Mucosa of stomach (tissue), 1 donor: Measurements from ENCODE around the gene RALGPS1.

Source experiments
- H3K27me3 ChIP-seq: one replicate; pipeline ENCODE4 v1.7.0; 2013; ENCODE audit warnings: mild to moderate bottlenecking, low read length; ENCODE audit not compliant: control insufficient read depth, insufficient read depth
- H3K36me3 ChIP-seq: one replicate; pipeline ENCODE4 v1.7.0; 2013; ENCODE audit warnings: low read length; ENCODE audit not compliant: control insufficient read depth, insufficient read depth
- H3K4me1 ChIP-seq: one replicate; pipeline ENCODE4 v1.7.0; 2013; ENCODE audit warnings: mild to moderate bottlenecking, low read length; ENCODE audit not compliant: control insufficient read depth, insufficient read depth
- H3K4me3 ChIP-seq: one replicate; pipeline ENCODE4 v1.7.0; 2013; ENCODE audit warnings: low read length
- H3K9ac ChIP-seq: one replicate; pipeline ENCODE4 v1.7.0; 2013; ENCODE audit warnings: mild to moderate bottlenecking, low read length, moderate library complexity
- H3K9me3 ChIP-seq: one replicate; pipeline ENCODE4 v1.7.0; 2013; ENCODE audit warnings: mild to moderate bottlenecking, low read length, moderate library complexity; ENCODE audit not compliant: control insufficient read depth
- donor health status: Pancreatic carcinoma.

RALGPS1 gene

DNA sequence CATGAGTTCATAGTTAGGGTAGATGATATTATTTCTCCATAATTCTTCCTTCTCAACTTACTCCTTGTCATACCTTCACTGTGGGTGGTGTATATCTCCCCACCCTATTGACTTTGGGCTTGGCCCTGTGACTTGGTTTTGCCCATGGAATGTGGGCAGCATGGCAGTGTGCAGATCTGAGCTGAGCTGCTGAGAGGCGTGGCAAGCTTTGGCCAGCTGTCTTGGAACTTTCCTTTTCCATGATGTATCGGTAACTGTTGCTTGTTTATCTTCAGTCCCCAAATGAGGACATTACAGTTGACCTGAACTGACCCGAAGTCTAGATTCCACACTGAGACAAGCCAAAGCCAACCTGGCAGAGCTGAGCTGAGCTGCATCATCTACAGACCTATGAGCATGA is 70.4 kb downstream of the RALGPS1 start:
- H3K36me3 ChIP-seq: no peaks in the 10 kb centered on the region
- H3K4me3 ChIP-seq: no peak overlapping the region

DNA sequence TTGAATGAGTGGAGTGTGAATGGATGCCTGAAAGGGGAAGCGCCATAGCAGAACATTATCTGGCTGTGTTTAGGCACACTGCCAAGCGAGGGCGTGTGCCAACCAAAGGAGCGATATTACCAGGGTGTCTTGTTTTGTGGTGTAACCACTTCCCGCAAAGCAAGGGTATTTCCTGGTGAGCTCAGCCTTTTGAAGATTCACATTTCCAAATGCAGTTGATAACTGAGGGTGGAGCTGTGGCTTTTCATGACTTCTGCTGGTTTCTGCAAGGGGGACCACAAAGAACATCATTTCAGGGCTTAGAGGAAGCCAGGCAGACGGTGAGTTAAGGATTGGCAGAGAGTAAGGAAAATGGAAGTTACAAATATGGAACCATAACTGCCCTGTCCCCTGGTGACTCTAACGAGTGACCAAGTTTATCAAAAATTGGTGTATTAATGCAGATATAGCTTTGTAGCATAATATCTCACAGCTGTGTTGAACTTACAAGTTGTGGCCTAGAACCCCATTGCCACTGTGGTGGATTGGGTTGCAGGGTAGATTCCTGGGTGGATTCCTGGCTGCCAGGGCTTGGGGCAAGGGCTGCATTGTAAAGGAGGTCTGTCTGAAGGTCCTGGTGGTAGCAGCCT is 71.4 kb downstream of the RALGPS1 start:
- Histone ChIP-seq H3K4me3 (no peak overlapping the region), H3K9ac (no peak overlapping the region), H3K9me3 (no peaks in the 10 kb centered on the region), H3K36me3 (no peaks in the 10 kb centered on the region), H3K4me1 (peaks cover 40% of the 10 kb centered on the region), H3K27me3 (no peaks in the 10 kb centered on the region)

More for the DNA sequence above, 70.4 kb downstream of the RALGPS1 start:
- H3K27me3 ChIP-seq: no peaks in the 10 kb centered on the region
- peaks cover 40% of the 10 kb centered on the region for H3K4me1 ChIP-seq
- no peaks in the 10 kb centered on the region for H3K9me3 ChIP-seq
- no peak overlapping the region for H3K9ac ChIP-seq

DNA sequence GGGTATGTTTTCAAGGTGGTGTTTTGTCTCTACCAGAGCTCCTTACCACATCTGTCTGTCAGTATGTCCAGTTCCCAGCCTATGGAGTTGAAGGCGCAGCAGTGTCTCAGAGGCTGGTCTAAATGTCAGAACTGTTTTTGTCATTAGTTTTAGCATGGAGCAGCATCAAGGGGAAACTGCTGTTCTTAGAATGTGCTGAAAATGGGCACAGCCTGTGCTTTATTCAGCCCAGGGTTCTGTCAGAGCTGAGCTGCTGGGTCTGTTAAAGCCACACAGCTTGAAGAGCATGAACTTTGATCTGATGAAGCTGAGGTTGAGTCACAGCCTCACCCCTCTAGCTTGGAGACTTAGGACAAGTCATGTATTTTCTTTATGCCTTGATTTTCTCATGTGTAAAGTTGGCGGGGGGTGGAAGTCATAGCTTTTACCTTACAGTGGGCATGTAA is 71.9 kb downstream of the RALGPS1 start:
- Histone ChIP-seq H3K4me1 (peaks cover 40% of the 10 kb centered on the region), H3K9me3 (no peaks in the 10 kb centered on the region), H3K4me3 (no peak overlapping the region), H3K27me3 (no peaks in the 10 kb centered on the region), H3K9ac (no peak overlapping the region), H3K36me3 (no peaks in the 10 kb centered on the region)

DNA sequence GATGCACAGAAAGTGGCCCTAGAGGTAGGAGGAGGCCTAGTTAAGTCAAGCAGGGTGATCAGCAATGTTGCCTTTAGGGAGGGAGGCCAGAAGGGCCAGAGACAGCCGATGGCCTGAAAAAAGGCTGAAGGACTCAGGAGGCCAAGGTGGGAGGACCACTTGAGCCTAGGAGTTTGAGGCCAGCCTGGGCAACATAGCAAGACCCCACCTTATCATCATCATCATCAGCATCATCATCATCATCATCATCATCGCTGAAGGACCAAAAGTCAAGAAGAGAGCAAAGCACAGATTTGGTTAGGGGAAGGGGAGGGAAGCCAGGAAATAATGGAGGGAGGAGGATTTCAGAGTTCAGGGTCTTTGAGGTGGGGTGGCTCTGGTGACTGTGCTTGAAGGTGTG is 74.3 kb downstream of the RALGPS1 start:
- H3K9me3 ChIP-seq: no peaks in the 10 kb centered on the region
- no peaks in the 10 kb centered on the region for H3K27me3 ChIP-seq
- no peak overlapping the region for H3K4me3 ChIP-seq
- no peak overlapping the region for H3K9ac ChIP-seq
- no peaks in the 10 kb centered on the region for H3K36me3 ChIP-seq
- peaks cover 36% of the 10 kb centered on the region for H3K4me1 ChIP-seq

DNA sequence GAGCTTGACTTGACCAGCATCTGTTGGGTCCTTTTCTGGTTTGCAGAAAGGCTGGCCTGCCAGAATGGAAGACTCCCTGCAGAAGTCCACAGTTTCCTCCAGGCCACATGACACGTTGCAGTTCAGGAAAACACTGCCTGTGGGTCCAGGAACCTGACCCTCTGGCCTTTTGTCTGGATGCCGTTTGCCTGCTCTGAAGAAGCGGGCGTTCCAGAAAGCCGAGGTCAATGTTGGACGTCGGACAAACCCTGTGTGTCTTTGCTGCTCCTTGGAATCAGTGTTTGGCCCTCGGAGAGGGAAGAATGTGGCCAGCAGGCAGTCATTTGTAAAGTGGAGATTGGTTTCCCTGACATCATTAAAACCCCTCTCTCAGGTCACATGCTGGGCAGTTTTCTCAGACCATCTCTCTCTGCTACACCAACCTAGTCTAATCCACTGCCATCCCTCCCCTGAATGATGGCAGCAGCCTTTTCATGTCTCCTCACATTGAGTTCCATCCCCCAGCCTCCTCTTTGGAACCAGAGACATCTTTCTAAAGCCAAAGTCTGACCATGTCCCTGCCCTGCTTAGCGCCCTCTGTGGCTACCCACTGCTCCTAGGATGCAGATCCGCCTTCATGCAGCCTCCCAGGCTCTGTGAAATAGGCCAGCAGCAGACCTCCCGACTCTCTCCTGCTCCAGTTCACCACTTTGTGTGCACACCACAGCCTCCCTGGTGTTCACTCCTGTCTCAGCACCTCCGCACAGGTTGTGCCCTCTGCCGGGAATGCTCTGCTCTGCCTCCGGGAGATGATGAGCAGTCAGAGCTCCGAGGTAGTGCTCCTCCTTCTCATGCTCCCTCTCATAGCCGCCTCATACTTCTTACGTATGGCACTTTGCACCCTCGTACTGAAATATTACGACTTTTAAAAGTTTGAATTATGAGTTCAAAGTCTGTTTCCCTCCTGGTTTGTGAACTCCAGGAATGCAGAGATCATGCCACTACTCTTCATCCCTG is 75.6 kb downstream of the RALGPS1 start:
- Histone ChIP-seq H3K4me1 (peaks cover 23% of the 10 kb centered on the region), H3K9ac (no peak overlapping the region), H3K4me3 (no peak overlapping the region), H3K27me3 (no peaks in the 10 kb centered on the region), H3K36me3 (no peaks in the 10 kb centered on the region), H3K9me3 (no peaks in the 10 kb centered on the region)

DNA sequence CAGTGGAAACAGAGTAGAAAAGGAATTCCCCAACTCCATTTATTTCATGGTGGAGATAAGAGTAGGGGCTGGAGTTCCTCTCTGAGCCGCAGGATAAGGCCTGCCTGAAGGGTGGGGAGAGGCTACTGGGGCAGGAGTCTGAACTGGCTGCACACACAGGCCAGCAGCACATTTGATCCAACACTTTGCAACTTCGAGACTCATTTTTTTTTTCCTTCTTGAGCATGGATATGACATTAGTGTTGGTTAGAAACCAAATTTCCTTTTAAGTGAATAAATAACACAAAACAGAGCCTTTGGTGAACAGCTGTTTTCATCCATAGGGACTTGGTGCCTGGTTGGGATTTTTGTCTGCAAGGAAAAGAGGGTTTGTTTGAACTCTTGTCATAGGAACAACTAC is 76.6 kb downstream of the RALGPS1 start:
- Histone ChIP-seq H3K9ac (no peak overlapping the region), H3K27me3 (no peaks in the 10 kb centered on the region), H3K36me3 (no peaks in the 10 kb centered on the region), H3K4me3 (no peak overlapping the region), H3K9me3 (no peaks in the 10 kb centered on the region), H3K4me1 (peaks cover 15% of the 10 kb centered on the region)

DNA sequence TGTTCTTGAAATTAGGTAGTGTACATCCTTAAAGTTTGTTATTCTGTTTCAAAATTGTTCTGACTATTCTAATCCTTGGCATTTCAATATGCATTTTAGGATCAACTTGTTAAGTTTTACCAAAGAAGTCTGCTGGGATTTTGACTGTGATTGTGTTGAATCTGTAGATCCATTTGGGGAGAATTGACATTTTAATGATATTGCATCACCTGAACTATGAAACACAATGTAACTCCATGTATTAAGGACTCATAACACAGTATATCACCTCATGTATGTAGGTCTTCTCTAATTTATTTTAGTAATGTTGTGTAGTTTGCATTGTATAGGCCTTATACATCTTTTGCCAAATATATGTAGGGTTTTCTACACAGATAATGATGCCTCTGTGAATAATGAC is 77.8 kb downstream of the RALGPS1 start:
- Histone ChIP-seq H3K36me3 (no peaks in the 10 kb centered on the region), H3K9me3 (no peaks in the 10 kb centered on the region), H3K4me3 (no peak overlapping the region), H3K27me3 (no peaks in the 10 kb centered on the region), H3K9ac (no peak overlapping the region), H3K4me1 (peaks cover 2% of the 10 kb centered on the region)

DNA sequence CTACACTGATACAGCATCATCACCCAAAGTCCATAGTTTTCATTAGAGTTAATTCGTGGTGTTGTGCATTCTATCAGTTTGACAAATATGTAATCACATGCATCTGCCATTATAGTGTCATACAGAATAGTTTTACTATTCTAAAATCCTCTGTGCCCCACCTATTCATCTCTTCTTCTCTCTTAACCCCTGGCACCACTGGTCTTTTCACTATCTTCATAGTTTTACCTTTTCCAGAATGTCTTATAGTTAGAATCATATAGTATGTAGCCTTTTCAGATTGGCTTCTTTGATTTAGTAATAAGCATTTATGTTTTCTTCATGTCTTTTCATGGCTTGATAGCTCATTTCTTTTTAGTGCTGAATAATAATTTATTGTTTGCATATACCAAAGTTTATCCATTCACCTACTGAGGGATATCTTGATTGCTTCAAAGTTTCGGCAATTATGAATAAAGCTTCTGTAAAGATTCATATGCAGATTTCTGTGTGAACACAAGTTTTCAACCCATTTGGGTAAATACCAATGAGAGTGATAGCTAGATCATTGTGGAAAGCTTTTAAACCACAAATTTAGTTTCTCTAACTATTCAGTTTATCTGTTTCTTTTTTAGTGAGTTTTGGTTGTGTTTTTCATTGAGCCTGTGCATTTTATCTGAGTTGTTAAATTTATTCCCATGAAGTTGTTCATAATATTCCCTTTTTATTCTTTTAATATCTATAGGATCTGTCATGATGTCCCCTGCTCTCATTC is 84.9 kb downstream of the RALGPS1 start:
- no peak overlapping the region for H3K4me3 ChIP-seq
- H3K9ac ChIP-seq: no peak overlapping the region
- no peaks in the 10 kb centered on the region for H3K4me1 ChIP-seq
- H3K36me3 ChIP-seq: no peaks in the 10 kb centered on the region
- no peaks in the 10 kb centered on the region for H3K27me3 ChIP-seq
- no peaks in the 10 kb centered on the region for H3K9me3 ChIP-seq

DNA sequence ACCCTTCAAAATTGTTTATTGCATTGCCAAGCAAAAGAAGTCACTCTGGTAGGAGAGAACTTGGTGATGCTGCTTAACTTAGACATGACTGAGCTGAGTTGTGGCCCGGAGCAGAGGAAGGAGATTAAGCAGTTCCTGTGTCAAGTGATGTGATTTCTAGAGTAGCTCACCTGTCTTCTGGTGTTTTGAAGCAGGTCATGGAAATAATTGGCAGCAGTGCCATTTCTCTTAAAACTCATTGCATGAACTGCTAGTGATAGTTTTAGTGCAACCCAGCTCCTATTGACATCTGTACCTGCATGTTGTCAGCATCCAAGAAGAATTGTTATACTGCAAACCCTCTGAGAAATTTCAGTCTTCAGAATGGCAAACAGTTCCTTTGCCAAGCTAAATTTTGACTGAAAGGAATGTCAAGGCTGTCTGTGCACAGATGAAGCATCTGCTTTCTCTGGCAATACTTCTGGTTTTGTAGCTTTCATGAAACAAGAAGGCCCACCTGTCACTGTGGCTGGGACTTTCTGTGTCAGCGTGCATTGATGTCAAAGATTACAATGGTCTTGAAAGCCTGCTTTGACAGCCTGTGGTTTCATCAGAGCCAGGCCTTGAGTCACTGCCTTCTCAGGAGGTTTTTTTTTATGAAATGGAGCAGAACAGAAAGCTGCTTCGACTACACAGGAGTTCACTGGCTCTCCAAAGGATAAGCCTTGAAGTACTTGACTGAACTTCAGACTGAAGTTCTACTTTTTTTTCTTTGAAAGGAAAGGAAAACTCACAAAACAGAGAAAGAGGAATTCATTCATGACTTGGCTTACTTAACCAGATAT is 90.6 kb downstream of the RALGPS1 start:
- Histone ChIP-seq H3K4me3 (no peak overlapping the region), H3K9ac (no peak overlapping the region), H3K4me1 (peaks cover 6% of the 10 kb centered on the region), H3K27me3 (no peaks in the 10 kb centered on the region), H3K9me3 (no peaks in the 10 kb centered on the region), H3K36me3 (no peaks in the 10 kb centered on the region)

DNA sequence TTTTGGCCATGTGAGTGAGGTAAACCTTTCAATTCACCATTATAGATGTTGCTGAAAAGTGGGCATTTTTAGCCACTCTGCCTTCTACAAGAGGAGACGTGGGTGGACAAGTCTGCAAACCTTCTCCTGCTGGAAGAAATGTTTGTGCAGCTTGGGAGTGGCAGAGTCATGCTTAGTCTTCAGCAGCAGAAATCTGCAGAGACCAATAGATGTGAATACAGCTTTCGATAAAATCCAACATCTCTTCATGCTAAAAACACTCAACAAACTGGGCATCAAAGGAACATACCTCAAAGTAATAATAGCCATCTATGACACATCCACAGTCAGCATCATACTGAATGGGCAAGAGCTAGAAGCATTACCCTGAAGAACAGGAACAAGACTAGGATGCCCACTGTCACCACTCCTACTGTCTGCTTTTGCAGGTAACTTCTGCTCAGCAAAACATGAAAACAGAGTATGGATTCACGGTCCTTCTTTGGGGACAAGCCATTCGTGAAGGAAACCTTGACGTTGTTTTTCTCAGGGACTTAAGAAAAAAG is 91.3 kb downstream of the RALGPS1 start:
- Histone ChIP-seq H3K4me1 (peaks cover 6% of the 10 kb centered on the region), H3K9me3 (no peaks in the 10 kb centered on the region), H3K27me3 (no peaks in the 10 kb centered on the region), H3K9ac (no peak overlapping the region), H3K4me3 (no peak overlapping the region), H3K36me3 (no peaks in the 10 kb centered on the region)

DNA sequence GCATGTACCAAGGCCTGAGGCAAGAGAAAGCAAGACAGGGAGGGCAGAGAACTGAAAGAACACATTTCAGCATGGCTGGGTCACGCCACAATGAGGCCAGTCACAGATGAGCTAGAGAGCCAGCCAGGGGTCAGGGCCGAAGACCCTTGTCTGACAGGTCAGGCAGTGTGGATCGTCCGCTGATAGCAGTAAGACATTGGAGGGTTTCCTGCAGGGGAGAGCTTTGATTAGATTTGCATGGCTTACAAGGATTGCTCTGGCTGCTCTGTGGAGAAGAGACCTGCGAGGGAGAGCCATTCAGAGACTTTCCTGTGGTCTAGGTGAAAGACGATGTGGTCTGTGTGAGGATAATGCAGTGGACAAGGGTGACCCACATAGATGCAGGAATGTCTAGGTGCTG is 93.1 kb downstream of the RALGPS1 start:
- H3K27me3 ChIP-seq: no peaks in the 10 kb centered on the region
- H3K4me3 ChIP-seq: no peak overlapping the region
- no peaks in the 10 kb centered on the region for H3K9me3 ChIP-seq
- H3K4me1 ChIP-seq: peaks cover 6% of the 10 kb centered on the region
- no peak overlapping the region for H3K9ac ChIP-seq
- no peaks in the 10 kb centered on the region for H3K36me3 ChIP-seq
